Bronchial epithelial cell (primary cell): ENCODE data around the gene ANXA10. TPM values are rescaled to one million over a fixed set of nuclear protein-coding genes. Genes with fewer than 3 reads are reported as not detected.
A peak's percentile ranks its signal among the peaks of the same experiment; 100 is the strongest.

Experiments
- DNase-seq: peaks from one replicate; pipeline ENCODE4 v3.0.0-alpha.2; 2010; ENCODE audit warnings: low read depth
- FAIRE-seq: peaks from 2 replicates; lab custom pipeline; 2011; peaks lifted over from hg19 to GRCh38; lab: Jason Lieb, UNC
- H3K27me3 ChIP-seq: 2 replicates; pipeline ENCODE4 v1.5.1; 2011; ENCODE audit warnings: low read length; ENCODE audit not compliant: control insufficient read depth, insufficient read depth
- H3K36me3 ChIP-seq: 2 replicates; pipeline ENCODE4 v1.5.1; 2011; ENCODE audit warnings: low read length; ENCODE audit not compliant: control insufficient read depth, insufficient read depth
- H3K4me3 ChIP-seq: 2 replicates; pipeline ENCODE4 v1.5.1; 2011; ENCODE audit warnings: mild to moderate bottlenecking, low read depth, low read length, control low read depth
- CTCF ChIP-seq: IDR thresholded peaks from 2 replicates; pipeline ENCODE4 v1.5.1; 2011; ENCODE audit warnings: mild to moderate bottlenecking, moderate library complexity, low read length, control low read depth, inconsistent platforms; ENCODE audit not compliant: insufficient read depth, severe bottlenecking
- total RNA-seq: library from RNA; depleted of rRNA; stranded (reverse); fragments of >200 nt; gene quantifications from 2 replicates; pipeline ENCODE4 v1.2.1, GENCODE V29; 2014

Gene ANXA10
- total RNA-seq, 1 donor from 2014 or later = 0.79 TPM

GRCh38 chr4:168221301-168221700 is 129.0 kb downstream of the ANXA10 start:
- peak; percentile 78 for DNase-seq
- no peak overlapping the region for H3K4me3 ChIP-seq
- H3K27me3 ChIP-seq = no peaks in the 10 kb centered on the region
- no peaks in the 10 kb centered on the region for H3K36me3 ChIP-seq
- no peak for FAIRE-seq
- TF ChIP-seq CTCF = no peak

Other genes starting within 250 kb of the ANXA10 start
- gene DDX60, start 226.2 kb downstream of the ANXA10 start, total RNA-seq = 2.8 and 2.9 TPM in 2 replicates